Hair follicle dermal papilla cell (primary cell): ENCODE measurements around the gene CCL11. TPM values are rescaled to one million over a fixed set of nuclear protein-coding genes. Genes with fewer than 3 reads are reported as not detected.

ENCODE experiments used
- total RNA-seq: library from RNA; depleted of rRNA; stranded (reverse); fragments of >200 nt; gene quantifications from 2 replicates; pipeline ENCODE4 v1.2.3, GENCODE V29; 2012

Gene CCL11
- total RNA-seq, result 0.61 TPM in 1 of 2 replicates, not detected in the other

DNA sequence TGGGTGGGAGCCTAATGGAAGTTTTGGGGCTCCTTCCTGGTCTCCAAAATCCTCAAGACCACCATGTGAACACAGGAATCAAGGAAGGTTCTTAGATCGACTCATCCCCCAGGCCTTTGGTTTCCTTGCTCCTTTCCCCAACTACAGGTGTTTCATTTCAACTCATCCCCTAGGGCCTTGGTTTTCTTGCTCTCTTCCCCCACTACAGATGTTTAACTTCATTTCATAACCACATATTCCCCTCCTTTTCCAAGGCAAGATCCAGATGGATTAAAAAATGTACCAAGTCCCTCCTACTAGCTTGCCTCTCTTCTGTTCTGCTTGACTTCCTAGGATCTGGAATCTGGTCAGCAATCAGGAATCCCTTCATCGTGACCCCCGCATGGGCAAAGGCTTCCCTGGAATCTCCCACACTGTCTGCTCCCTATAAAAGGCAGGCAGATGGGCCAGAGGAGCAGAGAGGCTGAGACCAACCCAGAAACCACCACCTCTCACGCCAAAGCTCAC is at the start of gene CCL11:
TSS of gene CCL11 (plus strand) at position 457 of the 507 bp plus-strand sequence. CDS start 67 bp downstream, outside the sequence.

DNA sequence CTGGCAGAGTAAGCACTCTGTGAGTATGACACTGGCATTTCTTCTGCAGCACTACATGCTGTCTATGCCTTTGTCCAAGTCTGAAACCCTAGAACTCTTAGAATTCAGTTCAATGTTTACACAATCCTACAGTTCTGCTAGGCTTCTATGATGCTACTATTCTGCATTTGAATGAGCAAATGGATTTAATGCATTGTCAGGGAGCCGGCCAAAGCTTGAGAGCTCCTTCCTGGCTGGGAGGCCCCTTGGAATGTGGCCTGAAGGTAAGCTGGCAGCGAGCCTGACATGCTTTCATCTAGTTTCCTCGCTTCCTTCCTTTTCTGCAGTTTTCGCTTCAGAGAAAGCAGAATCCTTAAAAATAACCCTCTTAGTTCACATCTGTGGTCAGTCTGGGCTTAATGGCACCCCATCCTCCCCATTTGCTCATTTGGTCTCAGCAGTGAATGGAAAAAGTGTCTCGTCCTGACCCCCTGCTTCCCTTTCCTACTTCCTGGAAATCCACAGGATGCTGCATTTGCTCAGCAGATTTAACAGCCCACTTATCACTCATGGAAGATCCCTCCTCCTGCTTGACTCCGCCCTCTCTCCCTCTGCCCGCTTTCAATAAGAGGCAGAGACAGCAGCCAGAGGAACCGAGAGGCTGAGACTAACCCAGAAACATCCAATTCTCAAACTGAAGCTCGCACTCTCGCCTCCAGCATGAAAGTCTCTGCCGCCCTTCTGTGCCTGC is 30.7 kb upstream of the CCL11 start, which contains the start of gene CCL2:
TSS of gene CCL2 (plus strand) at position 635 of the 730 bp plus-strand sequence. CDS start at position 700, 65 bp downstream.

DNA sequence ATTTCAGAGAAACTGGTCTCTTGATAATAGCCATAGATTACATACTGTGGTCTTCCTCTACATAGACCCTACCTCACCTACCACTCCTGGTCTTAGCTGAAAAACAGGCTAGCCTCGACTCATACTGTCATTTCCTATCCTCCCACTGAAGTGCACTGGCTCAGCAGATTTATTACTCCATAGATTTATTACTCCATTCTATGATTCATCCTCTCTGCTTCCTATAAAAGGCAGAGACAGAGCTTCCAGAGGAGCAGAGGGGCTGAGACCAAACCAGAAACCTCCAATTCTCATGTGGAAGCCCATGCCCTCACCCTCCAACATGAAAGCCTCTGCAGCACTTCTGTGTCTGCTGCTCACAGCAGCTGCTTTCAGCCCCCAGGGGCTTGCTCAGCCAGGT is 15.6 kb upstream of the CCL11 start, which contains the start of gene CCL7:
TSS of gene CCL7 (plus strand) at position 253 of the 400 bp plus-strand sequence. CDS start at position 323, 70 bp downstream.

DNA sequence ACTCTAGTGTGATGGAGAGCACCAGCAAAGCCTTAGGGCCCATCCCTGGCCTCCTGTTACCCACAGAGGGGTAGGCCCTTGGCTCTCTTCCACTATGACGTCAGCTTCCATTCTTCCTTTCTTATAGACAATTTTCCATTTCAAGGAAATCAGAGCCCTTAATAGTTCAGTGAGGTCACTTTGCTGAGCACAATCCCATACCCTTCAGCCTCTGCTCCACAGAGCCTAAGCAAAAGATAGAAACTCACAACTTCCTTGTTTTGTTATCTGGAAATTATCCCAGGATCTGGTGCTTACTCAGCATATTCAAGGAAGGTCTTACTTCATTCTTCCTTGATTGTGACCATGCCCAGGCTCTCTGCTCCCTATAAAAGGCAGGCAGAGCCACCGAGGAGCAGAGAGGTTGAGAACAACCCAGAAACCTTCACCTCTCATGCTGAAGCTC is 33.5 kb downstream of the CCL11 start, which contains the start of gene CCL8:
TSS of gene CCL8 (plus strand) at position 397 of the 445 bp plus-strand sequence. CDS start 67 bp downstream, outside the sequence.

Other genes with a start within 250 kb of the CCL11 start
- gene CCL2, start 30.5 kb upstream of the CCL11 start, total RNA-seq, result 48.5 and 59.3 TPM in 2 replicates
- gene CCL7, start 15.5 kb upstream of the CCL11 start, total RNA-seq, result 0.24 TPM in 1 of 2 replicates, not detected in the other
- gene CCL8, start 33.7 kb downstream of the CCL11 start, total RNA-seq, result 0.12 and 0.32 TPM in 2 replicates
- not detected in 2 replicates for gene CCL13, start 70.7 kb downstream of the CCL11 start, total RNA-seq
- not detected in 2 replicates for gene CCL1, start 77.5 kb downstream of the CCL11 start, total RNA-seq